EL (cell line): ENCODE data around the gene KCNN1.
"Not testable (repeated sequence)": the region's sequence is repeated elsewhere in the genome, so short reads cannot be mapped to it uniquely, and the experiment has no call there.

Source experiments
- DNase-seq: peaks from one replicate; pipeline ENCODE4 v3.0.0-alpha.2; 2016

The KCNN1 gene

DNA sequence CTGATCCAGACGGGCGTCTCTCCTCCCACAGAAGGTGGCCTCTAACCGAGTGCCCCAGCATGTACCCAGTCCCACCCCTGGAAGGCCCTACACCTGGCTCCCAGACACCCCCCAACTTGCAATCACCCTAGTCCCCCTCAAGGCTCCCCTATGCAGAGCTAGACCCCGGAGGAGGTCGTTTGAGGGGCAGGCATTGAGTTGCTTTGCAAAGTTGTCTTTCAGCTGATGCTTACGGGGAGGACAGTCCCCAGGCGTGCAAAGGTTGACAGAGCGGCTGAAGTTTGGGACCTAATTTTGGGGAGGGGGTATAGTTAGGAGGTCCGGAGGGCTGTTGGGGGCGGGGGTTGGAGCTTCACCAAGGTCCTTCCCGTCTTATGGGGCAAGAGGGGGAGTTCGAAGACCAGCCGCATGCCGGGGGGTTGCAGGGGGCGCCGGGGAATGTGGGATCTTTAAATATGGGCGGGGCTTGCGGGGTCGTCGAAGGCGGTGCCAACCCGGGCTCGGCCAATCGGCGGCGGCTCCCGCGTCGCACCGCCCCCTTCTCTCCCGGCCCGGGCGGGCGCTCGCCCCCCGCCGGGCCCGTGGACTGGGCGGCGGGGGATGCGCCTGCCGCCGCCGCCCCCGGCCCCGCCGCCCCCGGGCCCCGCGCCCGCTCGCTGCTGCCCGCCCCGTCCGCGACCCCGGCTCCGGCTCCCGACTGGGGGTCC lies at the start of gene KCNN1:
TSS of gene KCNN1 (plus strand) at position 558 of the 707 bp plus-strand sequence. CDS start 6,782 bp downstream, outside the sequence.
- no peak for DNase-seq

DNA sequence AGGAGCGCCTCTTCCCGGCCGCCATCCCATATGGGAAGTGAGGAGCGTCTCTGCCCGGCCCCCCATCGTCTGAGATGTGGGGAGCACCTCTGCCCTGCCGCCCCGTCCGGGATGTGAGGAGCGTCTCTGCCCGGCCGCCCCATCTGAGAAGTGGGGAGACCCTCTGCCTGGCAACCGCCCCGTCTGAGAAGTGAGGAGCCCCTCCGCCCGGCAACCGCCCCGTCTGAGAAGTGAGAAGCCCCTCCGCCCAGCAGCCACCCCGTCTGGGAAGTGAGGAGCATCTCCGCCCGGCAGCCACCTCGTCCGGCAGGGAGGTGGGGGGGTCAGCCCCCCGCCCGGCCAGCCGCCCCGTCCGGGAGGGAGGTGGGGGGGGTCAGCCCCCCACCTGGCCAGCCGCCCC lies 48.8 kb upstream of the KCNN1 start:
- not testable (repeated sequence) for DNase-seq

DNA sequence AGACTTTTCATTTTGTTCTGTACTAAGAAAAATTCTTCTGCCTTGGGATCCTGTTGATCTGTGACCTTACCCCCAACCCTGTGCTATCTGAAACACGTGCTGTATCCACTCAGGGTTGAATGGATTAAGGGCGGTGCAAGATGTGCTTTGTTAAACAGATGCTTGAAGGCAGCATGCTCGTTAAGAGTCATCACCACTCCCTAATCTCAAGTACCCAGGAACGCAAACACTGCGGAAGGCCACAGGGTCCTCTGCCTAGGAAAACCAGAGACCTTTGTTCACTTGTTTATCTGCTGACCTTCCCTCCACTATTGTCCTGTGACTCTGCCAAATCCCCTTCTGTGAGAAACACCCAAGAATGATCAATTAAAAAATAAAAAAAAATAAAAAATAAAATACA lies 47.8 kb upstream of the KCNN1 start:
- not testable (repeated sequence) for DNase-seq

- no peak for DNase-seq
Measured at GRCh38 chr19:17920527-17920926, 46.4 kb upstream of the KCNN1 start.

- DNase-seq, result no peak
Measured at GRCh38 chr19:17922138-17922537, 44.8 kb upstream of the KCNN1 start.

GRCh38 chr19:17926044-17926443 lies 40.9 kb upstream of the KCNN1 start:
- no peak for DNase-seq

DNA sequence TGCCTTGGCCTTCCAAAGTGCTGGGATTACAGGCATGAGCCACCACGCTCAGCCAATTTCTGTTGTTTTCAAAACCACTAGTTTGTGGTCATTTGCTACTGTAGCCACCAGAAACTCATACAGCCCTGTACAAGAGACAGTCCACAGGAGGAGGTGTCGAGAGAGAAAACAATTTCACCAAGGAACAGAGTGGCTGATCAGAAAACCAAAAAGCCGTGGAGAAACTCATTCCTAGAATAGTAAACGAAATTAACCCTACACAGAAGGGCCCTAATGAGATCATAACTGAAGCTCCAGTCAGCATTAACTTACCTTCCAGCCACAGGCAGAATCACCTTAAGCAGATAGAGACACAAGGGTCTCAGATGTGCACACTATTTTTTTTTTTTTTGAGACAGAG lies 37.9 kb upstream of the KCNN1 start:
- DNase-seq, result no peak

GRCh38 chr19:17931532-17932191 lies 35.2 kb upstream of the KCNN1 start:
- no peak for DNase-seq

DNA sequence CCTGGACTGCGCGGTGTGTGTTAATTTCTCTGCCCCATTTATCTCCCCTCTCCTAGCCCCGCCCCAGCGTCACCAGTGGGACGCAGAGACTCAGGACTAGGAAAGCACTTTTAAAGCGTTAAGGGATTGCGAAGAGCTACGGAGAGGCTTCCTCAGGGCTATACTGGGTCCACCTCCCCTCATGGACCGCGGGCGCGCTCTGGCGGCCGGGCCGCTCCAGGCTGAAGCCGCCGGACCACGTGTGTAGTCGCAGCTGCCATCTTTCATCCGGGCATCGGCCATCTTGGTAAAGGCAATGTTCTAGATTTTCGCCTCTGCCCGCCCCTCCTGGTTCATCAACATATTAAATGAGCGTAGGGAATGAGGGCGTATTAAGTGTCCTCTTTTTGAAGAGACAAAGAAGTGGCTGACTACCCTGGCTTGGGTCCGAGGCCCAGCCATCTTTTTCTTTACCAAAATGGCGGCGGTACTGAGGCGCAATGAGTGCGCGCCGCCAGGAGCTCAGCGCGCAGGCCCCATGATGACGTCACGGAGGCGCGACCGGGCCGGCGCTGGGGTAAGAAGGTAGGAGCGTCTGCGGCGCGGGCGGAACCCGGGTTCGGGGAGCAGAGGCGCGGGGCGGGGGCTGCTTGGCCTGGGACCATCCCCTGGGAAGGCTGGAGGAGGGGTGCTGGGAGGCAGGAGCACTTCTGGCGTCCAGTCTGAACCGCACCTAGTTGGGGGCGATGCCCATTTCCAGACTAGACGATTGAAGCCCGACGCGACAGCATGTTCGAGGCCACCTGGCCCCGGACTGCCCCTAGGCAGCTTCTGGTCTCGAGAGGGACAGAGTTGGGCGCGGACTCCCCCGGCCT lies 34.2 kb upstream of the KCNN1 start, which contains the start of gene CCDC124:
TSS of gene CCDC124 (plus strand) at position 531 of the 854 bp plus-strand sequence. CDS start 3,406 bp downstream, outside the sequence.
- DNase-seq, result peak; percentile 93

GRCh38 chr19:17933414-17934129 lies 33.3 kb upstream of the KCNN1 start:
- DNase-seq, result peak; percentile 57

GRCh38 chr19:17936379-17936778 lies 30.5 kb upstream of the KCNN1 start:
- DNase-seq, result no peak

DNA sequence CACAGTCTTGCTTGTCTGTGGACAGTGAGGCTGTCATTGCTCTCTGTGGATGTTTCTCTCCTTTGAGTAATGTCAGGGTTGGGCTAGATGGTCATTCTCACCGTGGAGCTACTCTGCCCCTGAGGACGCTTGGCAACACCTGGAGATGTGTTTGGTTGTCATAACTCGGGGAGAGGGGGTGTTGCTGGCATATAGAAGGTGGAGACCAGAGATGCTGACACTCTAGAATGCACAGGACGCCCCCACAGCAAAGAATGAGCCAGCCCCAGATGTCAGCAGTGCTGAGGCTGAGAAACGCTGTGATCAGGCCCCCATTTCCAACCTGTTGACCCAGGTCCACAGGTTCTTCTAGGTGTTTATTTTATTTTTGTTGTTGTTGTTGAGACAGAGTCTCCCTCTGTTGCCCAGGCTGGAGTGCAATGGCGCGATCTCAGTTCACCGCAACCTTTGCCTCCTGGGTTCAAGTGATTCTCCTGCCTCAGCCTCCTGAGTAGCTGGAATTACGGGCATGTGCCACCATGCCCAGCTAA lies 29.5 kb upstream of the KCNN1 start:
- DNase-seq, result no peak

DNA sequence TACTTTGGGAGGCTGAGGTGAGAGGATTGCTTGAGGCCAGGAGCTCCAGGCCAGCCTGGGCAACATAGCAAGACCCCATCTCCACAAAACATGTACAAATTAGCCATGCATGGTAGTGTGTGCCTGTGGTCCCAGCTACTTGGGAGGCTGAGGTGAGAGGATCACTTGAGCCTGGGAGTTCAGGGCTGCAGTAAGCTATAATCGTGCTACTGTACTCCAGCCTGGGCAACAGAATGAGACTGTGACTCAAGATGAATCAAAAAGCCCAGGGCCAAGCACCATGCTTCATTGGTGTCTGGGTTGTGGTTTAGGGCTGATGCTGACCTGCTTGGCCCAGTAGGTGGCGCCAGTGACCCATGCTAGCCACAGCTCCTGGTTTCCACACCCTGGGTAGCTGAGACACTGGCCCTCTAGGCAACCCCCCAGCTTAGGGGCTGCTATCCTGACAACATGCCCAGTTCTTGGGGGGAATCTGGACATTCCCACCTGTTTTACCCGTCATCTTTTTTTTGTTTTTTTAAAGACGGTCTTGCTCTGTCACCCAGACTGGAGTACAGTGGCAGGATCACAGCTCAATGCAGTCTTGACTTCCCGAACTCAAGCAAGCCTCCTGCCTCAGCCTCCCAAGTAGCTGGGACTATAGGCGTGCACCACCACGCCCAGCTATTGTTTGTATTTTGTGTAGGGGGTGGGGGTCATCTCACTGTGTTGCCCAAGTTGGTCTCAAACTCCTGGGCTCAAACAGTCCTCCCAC lies 28.6 kb upstream of the KCNN1 start:
- peak; percentile 87 for DNase-seq

DNA sequence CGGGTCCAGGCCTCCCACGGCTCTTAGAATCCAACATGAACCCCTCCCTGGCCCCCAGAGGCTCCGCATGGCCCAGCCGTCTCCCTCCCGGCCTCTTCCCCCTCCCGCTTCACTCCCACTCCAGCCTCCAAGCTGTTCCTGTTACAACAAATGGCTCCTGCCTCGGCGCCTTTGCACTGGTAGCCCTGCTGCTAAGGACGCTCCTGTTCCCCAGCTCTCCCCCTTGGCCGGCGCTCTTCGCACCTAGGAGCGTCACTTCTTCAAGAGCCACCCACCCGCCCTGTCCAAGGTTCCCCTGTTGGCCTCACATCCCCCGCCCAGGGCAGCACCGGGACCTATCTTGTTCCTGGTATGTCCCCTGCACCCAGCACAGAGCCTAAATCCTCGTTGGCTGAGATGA lies 24.7 kb upstream of the KCNN1 start:
- DNase-seq, result no peak

DNA sequence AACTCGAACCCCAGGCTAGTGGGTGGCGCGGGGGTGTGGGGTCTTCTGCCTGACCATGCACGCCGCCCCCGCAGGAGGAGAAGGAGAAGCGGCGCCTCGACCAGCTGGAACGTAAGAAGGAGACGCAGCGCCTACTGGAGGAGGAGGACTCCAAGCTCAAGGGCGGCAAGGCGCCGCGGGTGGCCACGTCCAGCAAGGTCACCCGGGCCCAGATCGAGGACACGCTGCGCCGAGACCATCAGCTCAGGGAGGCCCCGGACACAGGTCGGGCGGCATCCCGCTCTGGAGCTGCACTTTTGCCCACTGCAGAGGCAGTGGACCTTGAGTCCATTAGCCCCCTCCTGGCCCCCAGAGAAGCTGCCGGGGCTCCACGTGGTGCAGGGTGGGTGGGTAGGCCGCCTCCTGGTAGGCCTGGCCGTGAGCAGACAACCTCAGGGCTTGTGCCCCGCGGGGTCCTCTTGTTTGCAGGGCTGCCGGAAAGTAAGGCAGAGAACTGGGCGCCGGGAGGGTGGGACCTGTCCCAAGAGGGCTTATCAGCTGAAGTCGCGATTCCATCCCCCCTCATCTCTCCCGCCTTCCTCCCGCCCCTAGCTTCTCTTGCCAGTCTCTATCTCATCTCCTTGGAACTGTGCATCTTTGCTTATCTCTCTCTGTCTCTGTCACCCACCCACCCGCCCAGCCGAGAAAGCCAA lies 24.2 kb upstream of the KCNN1 start:
- DNase-seq, result no peak

- no peak for DNase-seq
Measured at GRCh38 chr19:17943274-17944221, 23.4 kb upstream of the KCNN1 start.

- peak; percentile 84 for DNase-seq
Measured at GRCh38 chr19:17944301-17944700, 22.6 kb upstream of the KCNN1 start.

- no peak for DNase-seq
Measured at GRCh38 chr19:17946965-17947784, 19.7 kb upstream of the KCNN1 start.
